GM23248 (cell line): ENCODE measurements around the gene FOXB1. TPM values are rescaled to one million over a fixed set of nuclear protein-coding genes. Genes with fewer than 3 reads are reported as not detected.

Source experiments
- DNase-seq: peaks from one replicate; pipeline ENCODE4 v3.0.0-alpha.2; 2015
- H2AFZ ChIP-seq: fragments of 200-600 bp; sonication (generic); 2 replicates; pipeline ENCODE4 v1.6.1; 2016; ENCODE audit warnings: antibody characterized with exemption
- H3F3A ChIP-seq: fragments of 200-600 bp; sonication (generic); 2 replicates; pipeline ENCODE4 v1.6.1; 2016; ENCODE audit warnings: mild to moderate bottlenecking, antibody characterized with exemption, mixed run types; ENCODE audit not compliant: insufficient read depth
- H3K27ac ChIP-seq: fragments of 200-600 bp; sonication (generic); 2 replicates; pipeline ENCODE4 v1.5.1; 2016; ENCODE audit warnings: mild to moderate bottlenecking
- H3K27me3 ChIP-seq: fragments of 200-600 bp; sonication (generic); replicated peaks from 2 replicates; pipeline ENCODE4 v1.6.1; 2016; ENCODE audit warnings: mild to moderate bottlenecking; ENCODE audit not compliant: insufficient read depth
- H3K36me3 ChIP-seq: fragments of 200-600 bp; sonication (generic); 2 replicates; pipeline ENCODE4 v1.6.1; 2016; ENCODE audit warnings: low read depth, mild to moderate bottlenecking
- H3K4me1 ChIP-seq: fragments of 200-600 bp; sonication (generic); 2 replicates; pipeline ENCODE4 v1.6.1; 2016; ENCODE audit warnings: mild to moderate bottlenecking; ENCODE audit not compliant: insufficient read depth
- H3K4me2 ChIP-seq: fragments of 200-600 bp; sonication (generic); one replicate; pipeline ENCODE4 v1.6.1; 2016; ENCODE audit warnings: mild to moderate bottlenecking; ENCODE audit not compliant: unreplicated experiment
- H3K4me3 ChIP-seq: fragments of 200-600 bp; sonication (generic); 2 replicates; pipeline ENCODE4 v1.5.1; 2016; ENCODE audit warnings: mild to moderate bottlenecking
- H3K79me2 ChIP-seq: fragments of 200-600 bp; sonication (generic); 2 replicates; pipeline ENCODE4 v1.6.1; 2016; ENCODE audit warnings: mild to moderate bottlenecking; ENCODE audit not compliant: insufficient read depth
- H3K9ac ChIP-seq: fragments of 200-600 bp; sonication (generic); 2 replicates; pipeline ENCODE4 v1.6.1; 2016; ENCODE audit warnings: mild to moderate bottlenecking
- H3K9me2 ChIP-seq: fragments of 200-600 bp; sonication (generic); 2 replicates; pipeline ENCODE4 v1.6.1; 2016; ENCODE audit warnings: mixed run types, mild to moderate bottlenecking, moderate library complexity; ENCODE audit not compliant: insufficient read depth
- H3K9me3 ChIP-seq: fragments of 200-600 bp; sonication (generic); one replicate; pipeline ENCODE4 v1.6.1; 2017; ENCODE audit warnings: low read depth
- H4K20me1 ChIP-seq: fragments of 200-600 bp; sonication (generic); 2 replicates; pipeline ENCODE4 v1.6.0; 2016; ENCODE audit not compliant: insufficient read depth
- EZH2 ChIP-seq: fragments of 200-600 bp; sonication (generic); IDR thresholded peaks from 2 replicates; pipeline ENCODE4 v1.6.1; 2018; ENCODE audit warnings: antibody characterized with exemption, mild to moderate bottlenecking; ENCODE audit not compliant: insufficient read depth, poor library complexity, severe bottlenecking
- EZH2phosphoT487 ChIP-seq: fragments of 200-600 bp; sonication (generic); IDR thresholded peaks from 2 replicates; pipeline ENCODE4 v1.6.1; 2018; ENCODE audit warnings: antibody characterized with exemption, moderate library complexity, mild to moderate bottlenecking, low read depth; ENCODE audit not compliant: insufficient read depth
- WGBS, 2 experiments: methylation state at CpG; one replicate each; pipeline ENCODE4 v1.1.6; 2015 to 2017; ENCODE audit warnings: low lambda C conversion rate in 2 of 2, low coverage in 1 of 2; ENCODE audit errors: missing lambda C conversion rate in 2 of 2; 5-methylcytosine and 5-hydroxymethylcytosine counted together
- in situ Hi-C: fragments of 300-500 bp; cut with MboI; formaldehyde crosslinking; loops from 2 replicates; pipeline ENCODE4 v1.15.0; 2020
- polyA plus RNA-seq: library from polyadenylated mRNA; unstranded; fragments of >200 nt; fragmentation: Nextera tagmentation; extraction: Ambion mirVana; gene quantifications from 2 replicates; pipeline ENCODE4 v1.2.1, GENCODE V29; 2016
- total RNA-seq: library from RNA; depleted of rRNA; stranded (reverse); fragments of >200 nt; shearing (Covaris generic); gene quantifications from 2 replicates; pipeline ENCODE4 v1.2.3, GENCODE V29; 2014

FOXB1 gene
- total and polyA plus RNA-seq, 2 experiments from 2014 or later: not detected

GRCh38 chr15:60052796-60053195, 48.7 kb downstream of the FOXB1 start:
- Histone ChIP-seq H3K27me3 (peaks cover 22% of the 10 kb centered on the region), H3K79me2 (no peaks in the 10 kb centered on the region), H3K4me3 (no peak overlapping the region), H3K4me1 (no peaks in the 10 kb centered on the region), H2AFZ (no peak overlapping the region), H3K36me3 (no peaks in the 10 kb centered on the region), H3K27ac (no peak overlapping the region), H3K9me2 (no peaks in the 10 kb centered on the region), H4K20me1 (no peaks in the 10 kb centered on the region), H3K4me2 (no peak overlapping the region), H3K9me3 (peaks cover 6% of the 10 kb centered on the region), H3F3A (no peaks in the 10 kb centered on the region), H3K9ac (no peak overlapping the region)
- in situ Hi-C loops: no loop called here
- no peak for TF ChIP-seq EZH2phosphoT487
- TF ChIP-seq EZH2: no peak
- 50 to 52% methylated on average over 2 of the region's 2 CpGs for WGBS, 2 experiments
- DNase-seq: no peak

- H3K4me1 ChIP-seq: no peaks in the 10 kb centered on the region
- no peak for DNase-seq
- no peak overlapping the region for H3K4me3 ChIP-seq
- no peak overlapping the region for H2AFZ ChIP-seq
- H3K79me2 ChIP-seq: no peaks in the 10 kb centered on the region
- H3K27me3 ChIP-seq: peaks cover 28% of the 10 kb centered on the region
- no peaks in the 10 kb centered on the region for H4K20me1 ChIP-seq
- H3F3A ChIP-seq: no peaks in the 10 kb centered on the region
- H3K4me2 ChIP-seq: no peak overlapping the region
- in situ Hi-C loops: no loop called here
- TF ChIP-seq EZH2phosphoT487 (no peak), EZH2 (no peak)
- WGBS, 2 experiments: 66 to 75% methylated on average over 2 of the region's 2 CpGs
- peaks cover 6% of the 10 kb centered on the region for H3K9me3 ChIP-seq
- H3K9me2 ChIP-seq: no peaks in the 10 kb centered on the region
- H3K27ac ChIP-seq: no peak overlapping the region
- H3K36me3 ChIP-seq: no peaks in the 10 kb centered on the region
- H3K9ac ChIP-seq: no peak overlapping the region
These were observed 50.4 kb downstream of the FOXB1 start for GRCh38 chr15:60054472-60054871.
